OCI-LY3 (cell line): ENCODE measurements around the gene KIAA1671.

Experiments used
- CTCF ChIP-seq: fragments of 200-600, 300-600 bp; sonication (generic); IDR thresholded peaks from 2 replicates; pipeline ENCODE4 v1.5.1; 2014; ENCODE audit warnings: antibody characterized with exemption, low read length, low read depth
- EZH2phosphoT487 ChIP-seq: fragments of 200-600 bp; shearing (Covaris generic); IDR thresholded peaks from 2 replicates; pipeline ENCODE4 v1.6.1; 2018; ENCODE audit warnings: antibody characterized with exemption, mixed run types, low read depth

GRCh38 chr22:25025491-25026400 is 73.2 kb downstream of the KIAA1671 start:
- no peak for TF ChIP-seq CTCF
- TF ChIP-seq EZH2phosphoT487 = no peak
